Endodermal cell (in vitro differentiated cells): Measurements from ENCODE around the gene STAT3. TPM values are rescaled to one million over a fixed set of nuclear protein-coding genes. Genes with fewer than 3 reads are reported as not detected.

Experiments used
- DNase-seq: peaks from one replicate; pipeline ENCODE4 v3.0.0-alpha.2; 2017
- H3K27ac ChIP-seq: 2 replicates; pipeline ENCODE4 v1.5.1; 2013; ENCODE audit warnings: mild to moderate bottlenecking, low read depth, low read length, moderate library complexity
- H3K27me3 ChIP-seq: 2 replicates; pipeline ENCODE4 v1.6.1; 2013; ENCODE audit warnings: mild to moderate bottlenecking, low read length, moderate library complexity; ENCODE audit not compliant: insufficient read depth, control insufficient read depth, poor library complexity, severe bottlenecking
- H3K36me3 ChIP-seq: 2 replicates; pipeline ENCODE4 v1.7.0; 2013; ENCODE audit warnings: mild to moderate bottlenecking, low read length, moderate library complexity; ENCODE audit not compliant: control insufficient read depth, insufficient read depth
- H3K4me1 ChIP-seq: one replicate; pipeline ENCODE4 v1.7.0; 2013; ENCODE audit warnings: low read length; ENCODE audit not compliant: control insufficient read depth, insufficient read depth
- H3K4me3 ChIP-seq: 2 replicates; pipeline ENCODE4 v1.5.1; 2013; ENCODE audit warnings: mild to moderate bottlenecking, low read length, moderate library complexity
- H3K9ac ChIP-seq: 2 replicates; pipeline ENCODE4 v1.6.1; 2013; ENCODE audit warnings: mild to moderate bottlenecking, low read length, moderate library complexity; ENCODE audit not compliant: poor library complexity, severe bottlenecking; ENCODE audit errors: extremely low read depth
- H3K9me3 ChIP-seq: 2 replicates; pipeline ENCODE4 v1.6.1; 2013; ENCODE audit warnings: mild to moderate bottlenecking, low read length, moderate library complexity; ENCODE audit not compliant: control insufficient read depth
- H3K27ac Mint-ChIP-seq: 2 replicates; pipeline ENCODE4 v1.8.0; 2020; ENCODE audit warnings: mixed read lengths
- H3K27me3 Mint-ChIP-seq: 2 replicates; pipeline ENCODE4 v1.8.0; 2021; ENCODE audit warnings: mild to moderate bottlenecking, mixed read lengths; ENCODE audit not compliant: insufficient read depth
- H3K36me3 Mint-ChIP-seq: 2 replicates; pipeline ENCODE4 v1.8.0; 2020; ENCODE audit warnings: low read depth, mixed read lengths
- H3K4me1 Mint-ChIP-seq: 2 replicates; pipeline ENCODE4 v1.8.0; 2020; ENCODE audit warnings: mixed read lengths
- H3K4me3 Mint-ChIP-seq: 2 replicates; pipeline ENCODE4 v1.8.0; 2020; ENCODE audit warnings: mild to moderate bottlenecking, moderate library complexity, mixed read lengths
- H3K9me3 Mint-ChIP-seq: 2 replicates; pipeline ENCODE4 v1.8.0; 2020; ENCODE audit warnings: mild to moderate bottlenecking, mixed read lengths
- CTCF ChIP-seq: fragments of 200-600 bp; sonication (generic); conservative IDR thresholded peaks from 2 replicates; pipeline ENCODE4 v1.5.0; 2021; ENCODE audit warnings: antibody characterized with exemption, mild to moderate bottlenecking
- WGBS, 2 experiments: methylation state at CpG; one replicate each; pipeline versions ENCODE4 v1.1.5 to v1.1.7; 2013; ENCODE audit warnings: missing lambda C conversion rate in 2 of 2, mixed read lengths in 1 of 2; ENCODE audit not compliant: insufficient coverage in 1 of 2, insufficient read length in 1 of 2; 5-methylcytosine and 5-hydroxymethylcytosine counted together
- total RNA-seq, 2 donors: library from RNA; stranded (reverse); fragmentation: NEBNext Ultra II Directional in 1 of 2; extraction: Animal tissue kit (Norgen Biotek cat#: 25700) in 1 of 2; gene quantifications; 2 replicates in 1 of 2; 3 replicates in 1 of 2; pipeline ENCODE4 v1.2.1, GENCODE V29; 2021

The STAT3 gene
- total RNA-seq, 2 donors from 2014 or later = 27.5 to 32.4 TPM

DNA sequence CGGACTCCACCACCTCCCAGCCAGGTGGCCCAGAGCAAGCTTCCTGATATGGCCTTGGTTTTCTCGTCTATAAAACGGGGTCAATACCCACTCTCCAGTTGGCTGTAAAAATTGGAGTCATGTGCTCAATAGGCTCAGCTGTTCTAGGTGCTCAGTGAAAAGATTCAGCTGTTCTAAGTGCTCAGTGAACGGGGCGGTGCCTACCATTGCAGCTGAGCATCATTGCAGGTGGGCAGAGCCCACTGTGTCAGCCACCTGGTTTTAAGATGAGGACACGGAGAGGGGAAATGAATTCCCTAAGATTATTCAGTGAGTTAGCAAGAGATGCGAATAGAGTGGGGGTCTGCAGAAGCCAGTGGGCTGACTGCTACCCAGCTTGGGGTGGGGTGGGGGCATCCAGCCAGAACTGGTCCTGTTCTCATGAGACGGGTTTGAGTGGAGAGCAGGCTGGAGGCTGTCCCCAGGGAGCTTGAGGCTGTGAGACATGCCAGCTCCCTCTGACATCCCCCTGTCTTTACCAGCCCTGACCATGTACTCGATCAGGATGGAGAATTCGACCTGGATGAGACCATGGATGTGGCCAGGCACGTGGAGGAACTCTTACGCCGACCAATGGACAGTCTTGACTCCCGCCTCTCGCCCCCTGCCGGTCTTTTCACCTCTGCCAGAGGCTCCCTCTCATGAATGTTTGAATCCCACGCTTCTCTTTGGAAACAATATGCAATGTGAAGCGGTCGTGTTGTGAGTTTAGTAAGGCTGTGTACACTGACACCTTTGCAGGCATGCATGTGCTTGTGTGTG, 78.1 kb downstream of the STAT3 start:
- Mint-ChIP-seq H3K9me3 (no peaks in the 10 kb centered on the region), H3K27ac (no peak overlapping the region), H3K36me3 (peaks cover under 1% of the 10 kb centered on the region), H3K4me1 (peaks cover 18% of the 10 kb centered on the region), H3K4me3 (no peak overlapping the region), H3K27me3 (peaks cover 1% of the 10 kb centered on the region)
- H3K36me3 ChIP-seq = peaks cover 5% of the 10 kb centered on the region
- no peak overlapping the region for H3K27ac ChIP-seq
- no peak overlapping the region for H3K4me3 ChIP-seq
- no peaks in the 10 kb centered on the region for H3K4me1 ChIP-seq
- 85 to 91% methylated on average over 14 to 19 of the region's 19 CpGs for WGBS, 2 experiments
- H3K27me3 ChIP-seq = no peaks in the 10 kb centered on the region
- peak; percentile 82 for DNase-seq
- H3K9ac ChIP-seq = no peak overlapping the region
- no peaks in the 10 kb centered on the region for H3K9me3 ChIP-seq
- peak; percentile 57 for TF ChIP-seq CTCF

DNA sequence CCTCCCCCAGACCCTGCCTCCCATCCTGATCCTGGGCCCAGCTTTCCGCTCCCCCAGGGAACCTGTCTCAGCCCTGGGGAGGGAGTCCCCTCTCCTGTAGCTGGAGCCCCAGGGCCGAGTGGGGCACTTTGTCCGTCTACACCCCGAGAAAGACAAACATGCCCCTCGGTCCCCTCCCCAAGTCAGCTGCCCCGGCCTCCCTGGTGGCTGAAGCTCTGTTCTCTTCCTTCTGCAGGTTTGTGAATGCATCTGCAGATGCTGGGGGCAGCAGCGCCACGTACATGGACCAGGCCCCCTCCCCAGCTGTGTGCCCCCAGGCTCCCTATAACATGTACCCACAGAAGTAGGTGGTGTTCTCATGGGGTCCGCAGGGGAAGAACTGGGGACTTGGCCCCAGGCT, 79.1 kb downstream of the STAT3 start:
- Histone ChIP-seq H3K4me1 (no peaks in the 10 kb centered on the region), H3K36me3 (peaks cover 5% of the 10 kb centered on the region), H3K27me3 (no peaks in the 10 kb centered on the region), H3K9me3 (no peaks in the 10 kb centered on the region), H3K27ac (no peak overlapping the region), H3K4me3 (no peak overlapping the region), H3K9ac (no peak overlapping the region)
- no peak for TF ChIP-seq CTCF
- no peaks in the 10 kb centered on the region for H3K9me3 Mint-ChIP-seq
- WGBS, 2 experiments = 93% methylated on average over 6 to 9 of the region's 9 CpGs
- no peaks in the 10 kb centered on the region for H3K36me3 Mint-ChIP-seq
- peaks cover 16% of the 10 kb centered on the region for H3K4me1 Mint-ChIP-seq
- H3K27me3 Mint-ChIP-seq = peaks cover 1% of the 10 kb centered on the region
- DNase-seq = no peak
- no peak overlapping the region for H3K4me3 Mint-ChIP-seq
- no peak overlapping the region for H3K27ac Mint-ChIP-seq

GRCh38 chr17:42308446-42308845, 79.8 kb downstream of the STAT3 start:
- Mint-ChIP-seq H3K4me3 (no peak overlapping the region), H3K4me1 (peaks cover 9% of the 10 kb centered on the region), H3K9me3 (no peaks in the 10 kb centered on the region), H3K27me3 (peaks cover 1% of the 10 kb centered on the region), H3K27ac (no peak overlapping the region), H3K36me3 (no peaks in the 10 kb centered on the region)
- Histone ChIP-seq H3K4me3 (no peak overlapping the region), H3K4me1 (no peaks in the 10 kb centered on the region), H3K9me3 (no peaks in the 10 kb centered on the region), H3K36me3 (no peaks in the 10 kb centered on the region), H3K27me3 (no peaks in the 10 kb centered on the region), H3K27ac (no peak overlapping the region), H3K9ac (no peak overlapping the region)
- TF ChIP-seq CTCF = no peak
- WGBS, 2 experiments = 90 to 94% methylated on average over 3 to 7 of the region's 7 CpGs
- no peak for DNase-seq
